Liver (tissue), 9 donors: ENCODE measurements around the gene MBD3L3. TPM values are rescaled to one million over a fixed set of nuclear protein-coding genes. Genes with fewer than 3 reads are reported as not detected.

ENCODE experiments used
- DNase-seq: peaks from one replicate; pipeline ENCODE4 v3.0.0-alpha.2; 2017; ENCODE audit warnings: low spot score
- H3K27ac ChIP-seq, 2 donors: one replicate each; pipeline ENCODE4 v1.7.0; 2013; ENCODE audit warnings: inconsistent platforms in 2 of 2, low read length in 2 of 2, control low read depth in 1 of 2, low read depth in 1 of 2, mild to moderate bottlenecking in 1 of 2
- H3K27me3 ChIP-seq, 4 donors: one replicate each; pipeline versions ENCODE4 v1.6.1 to v1.7.0; 2013; ENCODE audit warnings: low read length in 3 of 4, inconsistent platforms in 1 of 4, mild to moderate bottlenecking in 1 of 4, moderate library complexity in 1 of 4; ENCODE audit not compliant: control insufficient read depth in 4 of 4, insufficient read depth in 4 of 4
- H3K36me3 ChIP-seq, 4 donors: one replicate each; pipeline versions ENCODE4 v1.6.1 to v1.7.0; 2013; ENCODE audit warnings: low read length in 3 of 4, mild to moderate bottlenecking in 3 of 4, low read depth in 1 of 4, moderate library complexity in 1 of 4; ENCODE audit not compliant: control insufficient read depth in 4 of 4, insufficient read depth in 3 of 4
- H3K4me1 ChIP-seq, 4 donors: one replicate each; pipeline versions ENCODE4 v1.6.1 to v1.7.0; 2013; ENCODE audit warnings: low read length in 3 of 4, mild to moderate bottlenecking in 3 of 4, moderate library complexity in 1 of 4; ENCODE audit not compliant: control insufficient read depth in 4 of 4, insufficient read depth in 4 of 4
- H3K4me3 ChIP-seq, 3 donors: one replicate each; pipeline versions ENCODE4 v1.6.1 to v1.7.0; 2013; ENCODE audit warnings: low read length in 3 of 3, control low read depth in 1 of 3, low read depth in 1 of 3, mild to moderate bottlenecking in 1 of 3
- H3K9ac ChIP-seq, 2 donors: one replicate each; pipeline ENCODE4 v1.7.0; 2013; ENCODE audit warnings: low read length in 2 of 2, mild to moderate bottlenecking in 2 of 2, moderate library complexity in 2 of 2, control low read depth in 1 of 2, low read depth in 1 of 2
- H3K9me3 ChIP-seq, 4 donors: one replicate each; pipeline versions ENCODE4 v1.6.1 to v1.7.0; 2013; ENCODE audit warnings: low read length in 3 of 4; ENCODE audit not compliant: control insufficient read depth in 4 of 4
- ATF3 ChIP-seq: IDR thresholded peaks from 2 replicates; pipeline ENCODE4 v1.6.1; 2016; ENCODE audit warnings: antibody characterized with exemption
- EGR1 ChIP-seq, 2 donors: IDR thresholded peaks; 2 replicates each; pipeline ENCODE4 v1.6.1; 2016 to 2018; ENCODE audit warnings: antibody characterized with exemption in 2 of 2, low read depth in 2 of 2
- FOXA1 ChIP-seq: IDR thresholded peaks from 2 replicates; pipeline ENCODE4 v1.6.1; 2016; ENCODE audit warnings: antibody characterized with exemption
- FOXA2 ChIP-seq: IDR thresholded peaks from 2 replicates; pipeline ENCODE4 v1.6.1; 2016; ENCODE audit warnings: antibody characterized with exemption
- GABPA ChIP-seq, 2 donors: IDR thresholded peaks in 1 of 2; conservative IDR thresholded peaks in 1 of 2; 2 replicates each; pipeline ENCODE4 v1.6.1; 2016; ENCODE audit warnings: antibody characterized with exemption in 2 of 2, mild to moderate bottlenecking in 1 of 2, moderate library complexity in 1 of 2
- HNF4A ChIP-seq, 2 donors: conservative IDR thresholded peaks; 2 replicates each; pipeline ENCODE4 v1.6.1; 2016; ENCODE audit warnings: antibody characterized with exemption in 2 of 2, mild to moderate bottlenecking in 2 of 2
- HNF4G ChIP-seq: IDR thresholded peaks from 2 replicates; pipeline ENCODE4 v1.6.1; 2016; ENCODE audit warnings: antibody characterized with exemption
- JUND ChIP-seq, 2 donors: IDR thresholded peaks; 2 replicates each; pipeline ENCODE4 v1.6.1; 2016; ENCODE audit warnings: antibody characterized with exemption in 2 of 2
- MAX ChIP-seq: IDR thresholded peaks from 2 replicates; pipeline ENCODE4 v1.6.1; 2016; ENCODE audit warnings: antibody characterized with exemption
- NR2F2 ChIP-seq: IDR thresholded peaks from 2 replicates; pipeline ENCODE4 v1.6.1; 2016; ENCODE audit warnings: antibody characterized with exemption
- RAD21 ChIP-seq, 2 donors: IDR thresholded peaks; 2 replicates each; pipeline ENCODE4 v1.6.1; 2016; ENCODE audit warnings: antibody characterized with exemption in 2 of 2, mild to moderate bottlenecking in 2 of 2
- RXRA ChIP-seq, 2 donors: IDR thresholded peaks; 2 replicates each; pipeline ENCODE4 v1.6.1; 2017 to 2018; ENCODE audit warnings: antibody characterized with exemption in 2 of 2, mild to moderate bottlenecking in 1 of 2
- SP1 ChIP-seq: IDR thresholded peaks from 2 replicates; pipeline ENCODE4 v1.6.1; 2018; ENCODE audit warnings: antibody characterized with exemption, mild to moderate bottlenecking
- TAF1 ChIP-seq: conservative IDR thresholded peaks from 2 replicates; pipeline ENCODE4 v1.6.1; 2016; ENCODE audit warnings: antibody characterized with exemption, mild to moderate bottlenecking
- YY1 ChIP-seq: IDR thresholded peaks from 2 replicates; pipeline ENCODE4 v1.6.1; 2016; ENCODE audit warnings: antibody characterized with exemption, mild to moderate bottlenecking
- WGBS: extraction: QIAGEN DNeasy Blood & Tissue Kit; methylation state at CpG from one replicate; pipeline ENCODE4 v1.1.7; 2013; 5-methylcytosine and 5-hydroxymethylcytosine counted together
- polyA plus RNA-seq, 2 donors: library from polyadenylated mRNA; stranded (reverse) in 1 of 2; unstranded in 1 of 2; fragments of 200-250 nt in 1 of 2; fragments of >200 nt in 1 of 2; fragmentation: Nextera tagmentation in 1 of 2; extraction: Ambion mirVana in 1 of 2; gene quantifications; one replicate each; pipeline versions ENCODE4 v1.2.1 to v1.2.3, GENCODE V29; 2013 to 2015
- total RNA-seq, 2 donors: library from RNA; depleted of rRNA; stranded (reverse); fragments of >200 nt; gene quantifications; one replicate each; pipeline ENCODE4 v1.2.3, GENCODE V29; 2014
- TF ChIP-seq, protein P1 (sequence below): IDR thresholded peaks from 2 replicates; pipeline ENCODE4 v1.6.1; 2016; ENCODE audit warnings: antibody characterized with exemption
- TF ChIP-seq, protein P2 (sequence below): fragments of 150-350 bp; IDR thresholded peaks from 2 replicates; pipeline ENCODE4 v1.5.1; 2017; ENCODE audit warnings: improper control_type of control experiment, low read depth, low read length; ENCODE audit not compliant: missing input control
- TF ChIP-seq, protein P3 (sequence below): IDR thresholded peaks from 2 replicates; pipeline ENCODE4 v1.6.1; 2016; ENCODE audit warnings: antibody characterized with exemption, mild to moderate bottlenecking
- donor health status: healthy.
- donor health status: healthy.
- donor health status: healthy.
- donor health status: healthy.
- donor health status: healthy.

MBD3L3 gene
- total and polyA plus RNA-seq, 4 donors: not detected

DNA sequence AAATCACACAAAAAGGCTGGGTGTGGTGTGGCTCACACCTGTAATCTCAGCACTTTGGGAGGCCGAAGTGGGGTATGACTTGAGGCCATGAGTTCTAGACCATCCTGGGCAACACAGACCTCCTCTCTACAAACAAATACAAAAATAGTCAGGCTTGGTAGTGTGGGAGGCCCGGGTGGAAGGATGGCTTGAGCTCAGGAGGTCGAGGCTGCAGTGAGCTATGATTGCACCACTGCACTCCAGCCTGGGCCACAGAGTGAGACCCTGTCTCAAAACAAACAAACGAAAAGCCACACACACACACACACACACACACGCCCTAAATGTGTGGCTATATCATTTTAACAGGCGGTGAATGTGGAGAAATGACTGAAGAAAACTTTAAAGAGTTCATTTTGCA lies 10.1 kb upstream of the MBD3L3 start:
- H3K9ac ChIP-seq: no peak overlapping the region
- peaks cover 9 to 17% (median 15%) of the 10 kb centered on the region in 4 donors for H3K36me3 ChIP-seq
- TF ChIP-seq RXRA (IDR thresholded peaks at IDR 0.05) (no peak), GABPA (IDR thresholded peaks at IDR 0.05 in 1 of 2, conservative IDR thresholded peaks at IDR 0.05 in 1 of 2) (no peak), SP1 (no peak), RAD21 (IDR thresholded peaks at IDR 0.05) (no peak), MAX (no peak), EGR1 (IDR thresholded peaks at IDR 0.05; ENCODE audit: low read depth in 2 of 2) (no peak), TAF1 (no peak), FOXA1 (no peak), HNF4G (no peak), JUND (IDR thresholded peaks at IDR 0.05) (no peak), NR2F2 (no peak), HNF4A (conservative IDR thresholded peaks at IDR 0.05) (no peak), ATF3 (no peak), FOXA2 (no peak), YY1 (no peak)
- TF ChIP-seq, protein P1, sequence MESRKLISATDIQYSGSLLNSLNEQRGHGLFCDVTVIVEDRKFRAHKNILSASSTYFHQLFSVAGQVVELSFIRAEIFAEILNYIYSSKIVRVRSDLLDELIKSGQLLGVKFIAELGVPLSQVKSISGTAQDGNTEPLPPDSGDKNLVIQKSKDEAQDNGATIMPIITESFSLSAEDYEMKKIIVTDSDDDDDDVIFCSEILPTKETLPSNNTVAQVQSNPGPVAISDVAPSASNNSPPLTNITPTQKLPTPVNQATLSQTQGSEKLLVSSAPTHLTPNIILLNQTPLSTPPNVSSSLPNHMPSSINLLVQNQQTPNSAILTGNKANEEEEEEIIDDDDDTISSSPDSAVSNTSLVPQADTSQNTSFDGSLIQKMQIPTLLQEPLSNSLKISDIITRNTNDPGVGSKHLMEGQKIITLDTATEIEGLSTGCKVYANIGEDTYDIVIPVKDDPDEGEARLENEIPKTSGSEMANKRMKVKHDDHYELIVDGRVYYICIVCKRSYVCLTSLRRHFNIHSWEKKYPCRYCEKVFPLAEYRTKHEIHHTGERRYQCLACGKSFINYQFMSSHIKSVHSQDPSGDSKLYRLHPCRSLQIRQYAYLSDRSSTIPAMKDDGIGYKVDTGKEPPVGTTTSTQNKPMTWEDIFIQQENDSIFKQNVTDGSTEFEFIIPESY: no peak
- TF ChIP-seq, protein P2, sequence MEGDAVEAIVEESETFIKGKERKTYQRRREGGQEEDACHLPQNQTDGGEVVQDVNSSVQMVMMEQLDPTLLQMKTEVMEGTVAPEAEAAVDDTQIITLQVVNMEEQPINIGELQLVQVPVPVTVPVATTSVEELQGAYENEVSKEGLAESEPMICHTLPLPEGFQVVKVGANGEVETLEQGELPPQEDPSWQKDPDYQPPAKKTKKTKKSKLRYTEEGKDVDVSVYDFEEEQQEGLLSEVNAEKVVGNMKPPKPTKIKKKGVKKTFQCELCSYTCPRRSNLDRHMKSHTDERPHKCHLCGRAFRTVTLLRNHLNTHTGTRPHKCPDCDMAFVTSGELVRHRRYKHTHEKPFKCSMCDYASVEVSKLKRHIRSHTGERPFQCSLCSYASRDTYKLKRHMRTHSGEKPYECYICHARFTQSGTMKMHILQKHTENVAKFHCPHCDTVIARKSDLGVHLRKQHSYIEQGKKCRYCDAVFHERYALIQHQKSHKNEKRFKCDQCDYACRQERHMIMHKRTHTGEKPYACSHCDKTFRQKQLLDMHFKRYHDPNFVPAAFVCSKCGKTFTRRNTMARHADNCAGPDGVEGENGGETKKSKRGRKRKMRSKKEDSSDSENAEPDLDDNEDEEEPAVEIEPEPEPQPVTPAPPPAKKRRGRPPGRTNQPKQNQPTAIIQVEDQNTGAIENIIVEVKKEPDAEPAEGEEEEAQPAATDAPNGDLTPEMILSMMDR: no peak
- TF ChIP-seq, protein P3, sequence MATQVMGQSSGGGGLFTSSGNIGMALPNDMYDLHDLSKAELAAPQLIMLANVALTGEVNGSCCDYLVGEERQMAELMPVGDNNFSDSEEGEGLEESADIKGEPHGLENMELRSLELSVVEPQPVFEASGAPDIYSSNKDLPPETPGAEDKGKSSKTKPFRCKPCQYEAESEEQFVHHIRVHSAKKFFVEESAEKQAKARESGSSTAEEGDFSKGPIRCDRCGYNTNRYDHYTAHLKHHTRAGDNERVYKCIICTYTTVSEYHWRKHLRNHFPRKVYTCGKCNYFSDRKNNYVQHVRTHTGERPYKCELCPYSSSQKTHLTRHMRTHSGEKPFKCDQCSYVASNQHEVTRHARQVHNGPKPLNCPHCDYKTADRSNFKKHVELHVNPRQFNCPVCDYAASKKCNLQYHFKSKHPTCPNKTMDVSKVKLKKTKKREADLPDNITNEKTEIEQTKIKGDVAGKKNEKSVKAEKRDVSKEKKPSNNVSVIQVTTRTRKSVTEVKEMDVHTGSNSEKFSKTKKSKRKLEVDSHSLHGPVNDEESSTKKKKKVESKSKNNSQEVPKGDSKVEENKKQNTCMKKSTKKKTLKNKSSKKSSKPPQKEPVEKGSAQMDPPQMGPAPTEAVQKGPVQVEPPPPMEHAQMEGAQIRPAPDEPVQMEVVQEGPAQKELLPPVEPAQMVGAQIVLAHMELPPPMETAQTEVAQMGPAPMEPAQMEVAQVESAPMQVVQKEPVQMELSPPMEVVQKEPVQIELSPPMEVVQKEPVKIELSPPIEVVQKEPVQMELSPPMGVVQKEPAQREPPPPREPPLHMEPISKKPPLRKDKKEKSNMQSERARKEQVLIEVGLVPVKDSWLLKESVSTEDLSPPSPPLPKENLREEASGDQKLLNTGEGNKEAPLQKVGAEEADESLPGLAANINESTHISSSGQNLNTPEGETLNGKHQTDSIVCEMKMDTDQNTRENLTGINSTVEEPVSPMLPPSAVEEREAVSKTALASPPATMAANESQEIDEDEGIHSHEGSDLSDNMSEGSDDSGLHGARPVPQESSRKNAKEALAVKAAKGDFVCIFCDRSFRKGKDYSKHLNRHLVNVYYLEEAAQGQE: no peak
- no peak for DNase-seq
- no peaks in the 10 kb centered on the region for H3K27me3 ChIP-seq
- peaks cover 0 to 7% (median 2%) of the 10 kb centered on the region in 4 donors for H3K9me3 ChIP-seq
- H3K4me1 ChIP-seq: peaks cover 4 to 9% (median 8%) of the 10 kb centered on the region in 4 donors
- 85% methylated on average over 6 of the region's 6 CpGs for WGBS
- no peak overlapping the region for H3K27ac ChIP-seq
- H3K4me3 ChIP-seq: no peak overlapping the region
